ENCODE results near the gene OSBPL6. TPM values are rescaled to one million over a fixed set of nuclear protein-coding genes. Genes with fewer than 3 reads are reported as not detected.

Gene OSBPL6
- total RNA-seq, 4 donors from 2014 or later: 11.6 to 51.1 (median 40.7) TPM

DNA sequence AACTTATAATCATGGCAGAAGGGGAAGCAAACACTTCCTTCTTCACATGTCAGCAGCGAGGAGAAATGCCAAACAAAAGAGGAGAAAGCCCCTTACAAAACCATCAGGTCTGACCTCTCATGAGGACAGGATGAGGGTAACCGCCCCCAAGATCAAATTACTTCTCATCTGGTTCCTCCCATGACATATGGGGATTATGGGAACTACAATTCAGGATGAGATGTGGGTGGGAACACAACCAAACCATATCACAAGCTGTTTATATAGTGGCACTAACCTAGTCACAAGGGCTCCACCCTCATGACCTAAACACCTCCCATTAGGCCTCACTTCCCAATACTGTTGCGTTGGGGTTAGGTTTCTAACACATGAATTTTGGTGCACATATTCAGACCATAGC is 110.0 kb downstream of the OSBPL6 start:
- no peaks in the 10 kb centered on the region for H3K9me3 ChIP-seq
- H3K4me3 ChIP-seq: no peak overlapping the region
- peaks cover 12% of the 10 kb centered on the region in 2 donors for H3K4me1 ChIP-seq
- ATAC-seq (no peak), DNase-seq (no peak)
- intact Hi-C loops (cut with DNase I; ENCODE audit: low total_unique reads): no loop called here
- no peak overlapping the region for H3K27ac ChIP-seq
- H3K36me3 ChIP-seq: no peaks in the 10 kb centered on the region
- TF ChIP-seq, protein P1, sequence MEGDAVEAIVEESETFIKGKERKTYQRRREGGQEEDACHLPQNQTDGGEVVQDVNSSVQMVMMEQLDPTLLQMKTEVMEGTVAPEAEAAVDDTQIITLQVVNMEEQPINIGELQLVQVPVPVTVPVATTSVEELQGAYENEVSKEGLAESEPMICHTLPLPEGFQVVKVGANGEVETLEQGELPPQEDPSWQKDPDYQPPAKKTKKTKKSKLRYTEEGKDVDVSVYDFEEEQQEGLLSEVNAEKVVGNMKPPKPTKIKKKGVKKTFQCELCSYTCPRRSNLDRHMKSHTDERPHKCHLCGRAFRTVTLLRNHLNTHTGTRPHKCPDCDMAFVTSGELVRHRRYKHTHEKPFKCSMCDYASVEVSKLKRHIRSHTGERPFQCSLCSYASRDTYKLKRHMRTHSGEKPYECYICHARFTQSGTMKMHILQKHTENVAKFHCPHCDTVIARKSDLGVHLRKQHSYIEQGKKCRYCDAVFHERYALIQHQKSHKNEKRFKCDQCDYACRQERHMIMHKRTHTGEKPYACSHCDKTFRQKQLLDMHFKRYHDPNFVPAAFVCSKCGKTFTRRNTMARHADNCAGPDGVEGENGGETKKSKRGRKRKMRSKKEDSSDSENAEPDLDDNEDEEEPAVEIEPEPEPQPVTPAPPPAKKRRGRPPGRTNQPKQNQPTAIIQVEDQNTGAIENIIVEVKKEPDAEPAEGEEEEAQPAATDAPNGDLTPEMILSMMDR (IDR thresholded peaks at IDR 0.05 in 4 of 5, conservative IDR thresholded peaks at IDR 0.05 in 1 of 5): no peak
- TF ChIP-seq POLR2A (IDR thresholded peaks at IDR 0.05): no peak
- in situ Hi-C loops (cut with MboI; ENCODE audit: low sequenced_read_pairs in 4 of 4): no loop called here
- H3K27me3 ChIP-seq: no peaks in the 10 kb centered on the region

GRCh38 chr2:178306352-178307073 is 112.2 kb downstream of the OSBPL6 start:
- in situ Hi-C loops (cut with MboI; ENCODE audit: low sequenced_read_pairs in 4 of 4): no loop called here
- Histone ChIP-seq H3K27ac (peak overlapping the region in 2 of 4 donors; percentile 10 to 51), H3K4me3 (no peak overlapping the region), H3K36me3 (no peaks in the 10 kb centered on the region), H3K4me1 (peaks cover 7 to 10% of the 10 kb centered on the region in 2 donors), H3K9me3 (no peaks in the 10 kb centered on the region), H3K27me3 (no peaks in the 10 kb centered on the region)
- TF ChIP-seq, protein P1 (IDR thresholded peaks at IDR 0.05 in 4 of 5, conservative IDR thresholded peaks at IDR 0.05 in 1 of 5): peak; percentile 25 to 57 (median 35)
- no peak for TF ChIP-seq POLR2A (IDR thresholded peaks at IDR 0.05)
- intact Hi-C loops (cut with DNase I; ENCODE audit: low total_unique reads): no loop called here
- peak in 1 of 2 donors; percentile 41 for DNase-seq
- ATAC-seq: peak; percentile 60 to 83

- no peaks in the 10 kb centered on the region for H3K27me3 ChIP-seq
- no peaks in the 10 kb centered on the region for H3K9me3 ChIP-seq
- intact Hi-C loops (cut with DNase I; ENCODE audit: low total_unique reads) (no loop called here), in situ Hi-C loops (cut with MboI; ENCODE audit: low sequenced_read_pairs in 4 of 4) (no loop called here)
- H3K36me3 ChIP-seq: no peaks in the 10 kb centered on the region
- no peak for DNase-seq
- peaks cover 0 to 10% of the 10 kb centered on the region in 2 donors for H3K4me1 ChIP-seq
- ATAC-seq: no peak
- H3K4me3 ChIP-seq: no peak overlapping the region
- no peak overlapping the region for H3K27ac ChIP-seq
- no peak for TF ChIP-seq POLR2A (IDR thresholded peaks at IDR 0.05)
- TF ChIP-seq, protein P1 (IDR thresholded peaks at IDR 0.05 in 4 of 5, conservative IDR thresholded peaks at IDR 0.05 in 1 of 5): no peak
Observed at GRCh38 chr2:178307650-178308049, 113.3 kb downstream of the OSBPL6 start.

DNA sequence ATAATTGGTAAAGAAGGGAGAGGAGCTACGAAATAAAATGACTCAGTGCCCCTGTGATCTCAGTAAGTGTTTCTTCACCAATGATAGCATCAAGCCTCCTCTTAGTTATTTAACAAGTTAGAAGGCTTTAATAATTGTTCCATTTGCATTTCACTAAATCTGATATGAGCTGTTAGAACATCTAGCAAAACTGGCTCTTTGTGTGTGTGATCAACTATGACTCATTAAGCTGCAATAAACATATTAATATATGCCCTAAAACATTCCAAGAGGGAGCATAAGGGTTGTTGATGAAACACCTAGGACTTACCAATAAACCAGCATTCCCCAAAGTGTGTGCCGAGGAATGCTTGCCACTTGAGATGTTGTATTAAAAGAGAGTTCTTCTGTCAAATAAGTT is 115.2 kb downstream of the OSBPL6 start:
- Histone ChIP-seq H3K4me3 (no peak overlapping the region), H3K4me1 (peaks cover 6 to 16% of the 10 kb centered on the region in 2 donors), H3K27me3 (no peaks in the 10 kb centered on the region), H3K27ac (no peak overlapping the region), H3K36me3 (no peaks in the 10 kb centered on the region), H3K9me3 (no peaks in the 10 kb centered on the region)
- intact Hi-C loops (cut with DNase I; ENCODE audit: low total_unique reads) (no loop called here), in situ Hi-C loops (cut with MboI; ENCODE audit: low sequenced_read_pairs in 4 of 4) (no loop called here)
- DNase-seq (no peak), ATAC-seq (no peak)
- no peak for TF ChIP-seq POLR2A (IDR thresholded peaks at IDR 0.05)
- TF ChIP-seq, protein P1 (IDR thresholded peaks at IDR 0.05 in 4 of 5, conservative IDR thresholded peaks at IDR 0.05 in 1 of 5): no peak

Data from gastrocnemius medialis (tissue), 4 donors.